GM18519 (cell line): Measurements from ENCODE around the gene SUFU.
"Not testable (repeated sequence)": the region's sequence is repeated elsewhere in the genome, so short reads cannot be mapped to it uniquely, and the experiment has no call there.

Experiments
- ATAC-seq: cut with Tn5 transposase; IDR thresholded peaks from one replicate; pipeline ENCODE4 v1.9.1; 2021; ENCODE audit warnings: mild to moderate bottlenecking, moderate library complexity; ENCODE audit not compliant: unreplicated experiment, low FRiP score

SUFU gene

DNA sequence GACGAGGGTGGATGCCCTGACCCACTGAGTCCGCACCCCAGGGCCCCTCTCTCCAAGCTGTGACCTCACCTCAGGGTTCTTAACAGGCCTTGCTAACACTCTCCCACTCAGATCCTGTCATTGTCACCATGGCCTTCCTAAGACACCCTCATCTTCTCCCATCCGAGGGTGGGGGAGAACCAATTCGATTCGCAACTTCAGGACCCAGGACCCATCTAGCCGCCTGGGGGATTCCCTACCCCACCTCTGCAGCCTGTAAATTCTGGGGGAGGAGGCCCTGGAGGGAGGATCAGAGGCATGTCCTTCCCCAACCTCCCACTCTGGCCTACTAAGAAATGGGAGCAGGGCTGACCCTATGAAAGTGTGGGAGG is 157.9 kb downstream of the SUFU start:
- ATAC-seq = no peak

- ATAC-seq = no peak
Observed at GRCh38 chr10:102665904-102666509, 162.2 kb downstream of the SUFU start.

DNA sequence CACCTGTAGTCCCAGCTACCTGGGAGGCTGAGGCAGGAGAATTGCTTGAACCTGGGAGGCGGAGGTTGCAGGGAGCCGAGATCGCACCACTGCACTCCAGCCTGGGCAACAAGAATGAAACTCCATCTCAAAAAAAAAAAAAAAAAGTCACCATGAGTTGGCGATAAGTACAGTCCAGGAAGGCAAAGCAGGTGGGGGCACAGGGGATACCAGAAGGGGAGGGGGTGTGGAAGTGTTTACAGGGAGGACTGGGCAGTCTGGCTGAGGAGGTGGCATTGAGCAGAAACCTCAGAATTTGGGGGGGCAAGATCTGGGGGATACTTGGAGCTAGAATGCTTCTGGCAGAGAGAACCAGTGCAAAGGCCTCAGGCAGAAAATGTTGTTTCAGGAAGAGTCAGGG is 163.6 kb downstream of the SUFU start:
- ATAC-seq = not testable (repeated sequence)

DNA sequence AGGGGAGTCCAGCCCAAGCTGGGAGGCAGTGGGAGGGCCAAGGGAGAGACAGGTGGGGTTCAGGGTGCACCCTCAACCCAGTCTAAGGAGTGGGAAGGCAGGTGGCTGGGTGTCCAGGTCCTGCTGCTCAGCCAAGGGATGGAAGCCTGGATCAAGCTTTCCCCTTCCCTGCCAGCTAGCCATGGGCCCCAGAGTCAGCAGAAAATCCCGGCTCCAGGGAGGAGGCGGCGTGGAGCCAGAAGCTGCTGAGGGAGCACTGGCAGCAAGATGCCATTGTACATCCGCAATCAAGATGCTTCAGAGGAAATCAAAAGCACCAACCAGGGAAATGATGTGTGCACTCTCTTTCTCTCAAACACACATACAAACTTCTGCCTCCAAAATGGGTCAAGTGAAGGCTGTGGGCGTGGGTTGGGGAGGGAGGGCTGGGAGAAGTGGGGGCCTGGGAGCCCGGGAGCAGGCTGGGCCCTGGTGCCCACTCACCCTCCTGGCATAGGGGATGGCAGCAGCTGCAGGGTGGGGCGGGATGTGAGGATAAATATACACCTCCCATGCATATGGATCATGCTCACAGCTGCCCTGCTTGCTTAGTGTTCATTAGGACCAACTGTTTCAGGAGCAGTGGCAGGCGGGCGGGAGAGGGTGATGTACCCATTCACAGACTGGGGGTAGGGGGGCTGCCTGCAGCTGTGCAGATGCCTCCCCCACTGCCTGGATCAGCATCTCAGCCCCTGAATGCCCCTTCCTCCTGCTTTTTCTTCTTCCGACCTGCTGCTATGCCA is 164.7 kb downstream of the SUFU start:
- ATAC-seq = no peak

DNA sequence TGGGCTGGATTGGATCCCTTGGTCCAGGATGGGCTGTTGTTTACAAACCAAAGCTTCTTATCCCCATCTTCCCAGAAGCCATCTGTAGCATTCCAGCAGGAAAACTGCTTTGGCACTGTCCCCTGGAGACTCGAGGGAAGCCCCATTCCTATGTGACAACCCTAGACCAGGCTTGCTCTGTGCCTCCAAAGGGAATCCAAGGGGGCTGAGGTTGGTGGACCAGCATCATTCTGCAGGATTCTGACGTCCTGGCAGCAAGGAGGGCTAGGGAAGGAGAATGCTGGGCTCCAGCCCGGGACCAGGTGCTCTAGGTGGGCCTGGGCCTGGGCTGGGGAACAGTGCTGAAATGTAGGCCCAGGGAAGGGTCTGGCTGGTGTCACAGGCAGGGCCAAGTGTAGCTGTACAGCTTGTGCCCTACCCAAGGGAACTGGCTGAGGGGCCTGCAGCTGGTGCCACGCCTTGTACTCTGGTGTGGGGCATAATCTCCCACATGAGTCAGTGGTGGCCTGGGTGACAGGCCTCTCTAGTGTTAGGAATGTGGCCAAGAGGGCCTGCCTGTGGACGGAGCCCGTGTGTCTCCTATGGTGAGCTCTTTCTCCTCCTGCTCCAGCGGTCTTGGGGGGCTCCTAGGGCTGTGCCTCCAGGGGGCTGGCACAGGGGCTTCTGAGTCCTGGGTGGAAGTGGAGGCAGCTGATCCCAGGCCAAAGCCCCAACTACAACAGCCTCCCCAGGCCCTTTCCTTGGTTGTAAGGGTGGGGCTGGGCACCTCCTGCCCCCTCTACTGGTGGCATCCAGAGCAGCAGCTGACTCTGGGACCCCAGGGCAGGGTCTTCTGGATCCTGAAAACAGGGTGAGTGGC is 165.7 kb downstream of the SUFU start:
- no peak for ATAC-seq

DNA sequence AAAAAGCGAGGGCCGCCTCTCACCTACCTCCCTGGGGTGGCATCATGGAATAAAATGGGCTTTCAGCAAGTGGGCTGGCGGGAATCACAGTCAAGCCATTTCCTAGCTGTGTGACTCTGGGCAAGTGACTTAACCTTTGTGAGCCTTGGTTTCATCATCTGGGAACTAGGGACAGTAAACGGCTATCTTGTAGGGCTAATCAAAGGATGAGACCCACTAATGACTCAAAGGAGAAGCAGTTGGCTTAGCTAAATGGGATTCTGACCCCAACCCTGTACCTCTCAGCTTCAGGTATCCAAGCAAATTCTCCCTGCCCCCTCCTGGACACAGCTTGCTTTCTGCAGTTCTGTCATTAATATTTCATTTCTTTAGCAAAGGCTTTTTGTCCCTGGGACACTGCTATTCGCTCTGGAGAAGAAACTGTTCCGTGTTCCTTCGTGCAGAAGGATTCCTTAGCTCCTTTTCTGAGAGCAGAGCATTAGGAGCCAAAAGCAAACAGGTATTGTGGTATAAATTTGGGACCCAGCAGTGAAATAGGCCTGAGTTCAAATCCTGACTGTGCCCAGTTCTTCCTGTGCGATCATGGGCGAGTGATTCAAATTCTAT is 166.4 kb downstream of the SUFU start:
- ATAC-seq = no peak

- no peak for ATAC-seq
Observed at GRCh38 chr10:102670871-102671434, 167.2 kb downstream of the SUFU start.

GRCh38 chr10:102673236-102673818 is 169.6 kb downstream of the SUFU start:
- ATAC-seq = no peak

GRCh38 chr10:102673819-102674511 is 170.2 kb downstream of the SUFU start:
- no peak for ATAC-seq

GRCh38 chr10:102674566-102674965 is 170.8 kb downstream of the SUFU start:
- ATAC-seq = no peak

DNA sequence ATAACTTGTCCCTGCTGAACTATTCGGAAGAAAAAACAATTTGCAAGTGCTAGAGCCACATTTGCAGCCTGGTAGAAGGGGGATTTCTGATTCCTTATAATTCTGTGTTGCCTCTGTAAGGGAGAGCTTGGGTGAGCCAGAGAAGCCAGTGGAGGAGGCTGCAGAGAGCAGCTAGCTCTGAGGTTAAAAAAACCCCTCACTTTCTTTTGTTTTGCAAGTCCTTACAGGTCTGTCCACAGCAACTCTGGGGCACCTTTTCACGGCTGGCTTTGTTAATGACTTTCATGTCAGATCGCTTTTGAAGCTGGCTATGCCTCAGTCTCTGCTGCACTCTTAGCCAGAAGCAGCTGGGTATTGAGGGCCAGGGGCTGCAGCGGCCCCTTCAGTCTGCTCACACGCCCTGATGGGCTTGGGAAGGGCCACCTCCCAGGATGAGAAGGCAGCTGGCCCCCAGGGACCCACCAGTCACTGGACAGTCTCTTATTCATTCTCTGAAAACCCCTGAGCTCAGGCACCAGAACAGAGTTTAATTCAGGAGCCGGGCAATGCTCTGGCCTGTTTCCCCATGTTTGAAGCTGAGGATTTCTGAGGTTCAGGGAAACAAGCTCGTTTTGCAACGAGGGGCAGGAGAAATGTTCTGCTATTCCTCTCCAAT is 171.4 kb downstream of the SUFU start:
- no peak for ATAC-seq

DNA sequence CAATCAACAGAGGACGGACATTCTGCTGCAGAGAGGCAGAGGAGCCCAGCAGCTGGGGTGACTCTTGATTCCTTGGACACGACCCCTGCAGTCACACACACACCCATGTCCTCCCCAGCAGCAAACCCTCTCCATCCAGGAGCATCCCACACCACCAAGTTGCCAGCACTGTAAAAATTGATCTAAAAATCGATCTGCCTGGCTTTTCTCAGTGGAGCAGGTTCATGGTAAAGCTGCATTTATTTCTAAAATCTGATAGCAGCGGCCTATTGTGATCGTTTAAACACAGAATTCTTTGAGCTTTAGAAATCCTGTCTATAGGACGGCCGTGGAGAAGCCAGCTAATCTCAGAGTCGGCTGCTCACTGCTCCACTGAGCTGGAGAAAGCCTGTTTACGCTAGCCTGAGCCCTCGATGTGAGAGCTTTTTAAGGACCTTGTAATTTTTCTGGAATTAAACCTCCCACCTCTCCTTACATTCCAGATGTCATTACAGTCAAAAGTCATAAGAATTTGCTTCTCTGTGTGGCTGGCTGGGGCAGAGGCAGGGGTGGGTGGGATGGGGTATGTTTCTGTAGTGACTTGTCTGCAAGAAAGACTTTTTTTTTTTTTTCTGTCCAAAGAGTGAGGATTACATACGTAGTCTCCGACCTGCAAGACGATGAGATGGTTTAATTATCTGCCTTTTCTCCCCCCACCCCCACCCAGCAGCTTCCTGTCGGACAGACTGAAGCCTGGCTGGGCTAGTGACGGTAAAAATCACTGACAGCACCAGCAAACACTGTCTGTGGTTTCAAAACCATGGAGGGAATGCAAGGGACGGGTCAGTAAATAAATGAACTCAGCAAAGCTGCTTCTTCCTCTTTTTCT is 172.1 kb downstream of the SUFU start:
- ATAC-seq = no peak

DNA sequence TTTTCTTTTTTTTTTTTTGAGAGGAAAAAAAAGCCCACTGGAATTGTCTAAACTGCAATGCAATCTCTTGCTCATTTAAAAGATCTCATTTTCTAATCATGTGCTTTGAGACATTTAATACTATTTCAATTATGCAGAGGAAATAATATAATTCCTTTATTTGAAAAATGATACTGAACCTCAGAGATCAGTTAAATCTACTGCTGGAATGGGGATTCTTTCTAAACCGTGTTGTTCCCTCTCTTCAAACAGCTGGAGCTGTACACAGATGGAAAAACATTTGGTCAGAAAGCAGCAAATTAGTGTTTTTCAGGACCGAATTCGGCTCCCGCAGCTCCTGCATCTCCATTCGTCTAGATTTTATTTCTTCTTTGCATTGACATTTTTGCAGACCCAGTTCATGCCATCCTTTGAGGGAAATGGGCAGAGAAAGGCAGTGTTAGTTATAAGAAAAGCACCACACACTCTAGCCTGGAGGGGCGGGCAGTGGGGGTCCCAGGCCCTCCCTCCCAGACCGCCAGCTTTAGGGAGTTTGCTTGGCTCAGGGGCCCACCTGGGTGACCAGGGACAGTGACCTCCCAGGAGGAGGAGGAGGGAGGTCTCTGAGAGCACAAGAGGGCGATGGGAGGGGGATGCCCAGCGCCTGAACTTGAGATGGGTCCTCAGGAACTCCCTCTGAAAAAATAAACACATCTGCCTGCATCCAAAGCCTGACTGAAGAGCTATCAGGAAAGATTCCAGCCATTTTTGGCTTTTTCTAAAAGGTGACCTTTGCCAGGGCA is 173.0 kb downstream of the SUFU start:
- no peak for ATAC-seq

GRCh38 chr10:102677331-102678067 is 173.7 kb downstream of the SUFU start:
- no peak for ATAC-seq

DNA sequence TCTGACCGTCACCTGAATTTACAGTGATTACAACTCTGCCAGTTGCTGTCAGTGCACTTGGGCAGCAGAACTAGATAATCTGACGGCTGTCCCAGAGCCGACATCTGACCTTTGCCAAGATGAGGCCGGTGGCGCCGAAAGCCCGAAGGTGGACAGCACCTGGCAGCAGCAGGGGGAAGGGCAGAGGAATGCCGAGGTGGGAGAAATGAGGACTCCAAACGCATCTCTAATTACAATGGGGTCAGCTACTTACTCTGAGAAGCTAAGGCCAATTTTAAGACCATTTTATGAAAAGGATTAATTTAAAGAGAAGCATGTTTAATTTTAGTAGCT is 174.3 kb downstream of the SUFU start:
- no peak for ATAC-seq

DNA sequence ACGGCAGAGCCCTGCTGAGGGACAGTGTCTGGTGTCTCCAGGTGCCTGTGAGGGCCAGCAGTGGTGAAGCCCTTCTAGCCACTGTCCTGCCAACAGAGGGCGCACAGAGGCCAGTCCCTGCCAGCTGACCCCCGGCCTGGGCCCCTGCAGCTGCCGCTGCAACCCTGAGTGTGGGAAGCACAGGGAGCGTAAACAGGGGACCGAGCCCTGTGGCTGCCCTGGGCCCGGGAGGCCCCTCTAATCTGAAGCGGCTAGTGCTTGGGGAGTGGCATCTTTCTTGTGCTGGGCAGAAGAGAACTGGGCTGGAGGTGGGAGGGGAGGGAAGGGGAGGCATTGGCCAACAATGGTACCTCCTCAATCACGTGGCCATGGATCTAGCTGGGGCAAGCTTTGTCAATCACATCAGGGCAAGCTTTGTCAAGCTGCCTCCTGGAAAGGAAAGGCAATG is 175.1 kb downstream of the SUFU start:
- no peak for ATAC-seq

- no peak for ATAC-seq
Observed at GRCh38 chr10:102679596-102679995, 175.8 kb downstream of the SUFU start.
